COLO668 (cell line): ENCODE results near the gene GRM1.
A peak's percentile ranks its signal among the peaks of the same experiment; 100 is the strongest.

ENCODE experiments used
- DNase-seq: peaks from one replicate; lab custom pipeline; 2025; ENCODE audit not compliant: unreplicated experiment; lab: John Stamatoyannopoulos, UW

Gene GRM1

DNA sequence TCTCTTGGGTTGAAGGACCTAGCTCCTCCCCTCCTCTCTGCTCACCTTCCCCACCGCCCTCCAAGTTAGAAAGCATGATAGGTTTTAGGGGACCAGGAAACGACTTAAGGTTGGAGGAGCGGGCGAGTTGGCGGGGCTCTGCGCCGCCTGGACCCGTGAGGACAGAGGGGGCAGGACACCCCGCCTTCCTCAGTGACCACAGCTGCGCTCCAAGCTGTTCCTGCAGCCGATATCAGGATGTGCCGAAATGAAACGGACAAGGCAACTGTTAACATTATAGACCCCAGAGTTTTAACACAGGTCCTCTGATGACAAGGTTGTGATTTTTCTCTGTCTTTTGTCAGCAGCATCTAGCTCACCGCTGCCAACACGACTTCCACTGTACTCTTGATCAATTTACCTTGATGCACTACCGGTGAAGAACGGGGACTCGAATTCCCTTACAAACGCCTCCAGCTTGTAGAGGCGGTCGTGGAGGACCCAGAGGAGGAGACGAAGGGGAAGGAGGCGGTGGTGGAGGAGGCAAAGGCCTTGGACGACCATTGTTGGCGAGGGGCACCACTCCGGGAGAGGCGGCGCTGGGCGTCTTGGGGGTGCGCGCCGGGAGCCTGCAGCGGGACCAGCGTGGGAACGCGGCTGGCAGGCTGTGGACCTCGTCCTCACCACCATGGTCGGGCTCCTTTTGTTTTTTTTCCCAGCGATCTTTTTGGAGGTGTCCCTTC lies at the start of gene GRM1:
TSS of gene GRM1 (plus strand) at position 212 of the 722 bp plus-strand sequence. CDS start at position 668, 456 bp downstream.
- peak; percentile 11 for DNase-seq

DNA sequence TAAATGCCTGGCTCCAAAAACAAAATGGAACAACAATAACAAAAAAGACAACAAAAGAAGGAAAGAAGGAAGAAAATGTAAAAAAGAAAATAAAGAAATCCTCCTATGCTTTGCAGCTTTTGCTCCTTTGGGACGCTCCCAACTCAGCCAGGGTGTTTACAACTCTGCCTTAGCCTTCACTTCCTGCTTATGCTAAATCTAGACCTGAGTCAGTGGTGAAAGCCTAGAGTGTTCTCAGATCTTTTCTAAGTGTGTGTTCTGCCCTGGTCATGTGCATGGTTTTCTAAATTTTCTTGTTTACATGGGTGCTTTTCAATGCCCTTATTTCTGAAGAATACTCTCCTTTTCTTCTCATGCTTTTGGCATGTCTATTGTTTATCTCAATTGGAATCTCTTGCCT lies 19.5 kb upstream of the GRM1 start:
- no peak for DNase-seq

DNA sequence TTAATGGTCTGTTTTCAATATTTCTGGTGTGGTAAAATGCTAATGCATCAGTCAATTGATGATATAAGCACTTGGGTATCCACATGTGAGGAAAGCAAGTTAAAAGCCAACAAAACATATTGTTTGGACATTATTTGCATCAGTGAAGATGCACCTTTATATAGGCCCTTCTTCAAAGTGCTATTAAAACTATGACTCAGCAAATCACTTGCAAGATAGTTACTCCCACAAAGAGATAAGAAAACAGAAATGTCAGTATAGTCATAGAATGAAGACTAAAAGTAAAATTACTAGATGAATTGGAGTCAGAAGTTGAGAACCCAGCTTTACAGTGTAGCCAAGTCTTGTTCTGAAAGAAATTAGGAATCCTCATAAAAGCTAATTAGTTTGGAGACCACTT lies 14.6 kb upstream of the GRM1 start:
- DNase-seq: no peak

DNA sequence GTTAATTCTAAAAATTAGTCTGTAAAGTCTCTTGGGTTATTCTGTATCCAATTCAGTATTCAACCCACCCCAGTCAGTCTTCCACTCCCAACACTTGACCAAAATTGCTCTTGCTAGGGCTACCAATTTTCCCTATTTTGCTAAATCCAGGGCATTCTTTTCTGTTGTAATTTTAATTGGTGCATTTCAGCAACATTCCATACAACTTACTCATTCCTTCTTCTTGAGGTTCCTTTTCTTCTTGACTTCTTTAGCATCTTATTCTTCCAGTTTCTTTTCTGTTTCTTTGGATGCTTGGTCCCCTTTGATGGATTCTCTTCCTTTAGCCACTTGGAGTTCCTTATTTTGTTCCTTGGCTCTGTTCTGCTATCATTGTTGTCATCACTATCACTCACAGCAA lies 11.2 kb upstream of the GRM1 start:
- DNase-seq: no peak

DNA sequence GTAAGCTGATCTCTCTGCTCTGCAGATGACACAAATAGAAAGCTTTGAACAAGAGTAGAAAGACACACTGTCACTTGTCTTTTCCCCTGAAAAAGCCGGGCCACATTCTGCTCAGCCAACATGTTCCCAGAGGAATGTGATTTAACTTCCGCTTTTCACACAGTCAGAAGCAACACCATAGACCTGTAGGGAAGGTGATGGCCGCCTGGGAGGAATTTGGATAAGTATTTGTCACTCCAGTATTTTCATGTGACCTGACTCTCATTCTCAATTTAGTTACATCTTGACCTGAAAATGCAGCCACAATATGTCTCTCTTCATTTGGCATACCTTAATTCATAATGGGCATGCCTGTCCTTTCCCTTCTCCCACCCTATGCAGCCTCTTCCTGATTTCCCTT lies 2.0 kb upstream of the GRM1 start:
- no peak for DNase-seq

DNA sequence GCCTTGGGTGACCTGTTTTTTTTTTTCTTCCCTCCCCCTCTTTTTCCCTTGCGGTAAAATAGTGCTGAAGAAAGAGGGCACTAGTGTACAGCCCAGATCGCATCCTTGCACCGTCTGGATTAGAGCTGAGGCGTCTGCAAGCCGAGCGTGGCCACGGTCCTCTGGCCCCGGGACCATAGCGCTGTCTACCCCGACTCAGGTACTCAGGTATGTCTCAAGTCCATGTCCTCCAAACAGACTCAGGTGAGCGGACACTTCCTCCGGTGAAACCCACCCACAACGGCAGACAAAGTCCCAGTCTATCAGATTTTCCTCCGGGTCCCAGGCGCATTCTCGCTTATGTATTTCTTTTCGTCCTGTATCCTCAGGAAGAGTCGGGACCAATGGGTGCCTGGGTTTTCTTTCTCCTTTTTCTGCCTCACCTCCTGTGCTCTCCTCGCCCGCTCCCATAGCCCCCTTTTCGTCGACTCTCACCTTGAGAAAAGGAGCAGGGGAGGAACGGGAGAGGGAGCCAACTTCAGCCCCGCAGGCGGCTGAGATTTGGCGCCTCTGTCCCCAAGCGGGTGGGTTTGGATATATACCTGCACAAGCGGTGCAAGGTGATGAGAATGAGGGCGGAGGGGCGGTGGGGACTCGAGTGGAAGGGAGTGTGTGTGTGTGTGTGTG lies 1.1 kb upstream of the GRM1 start:
- DNase-seq: peak; percentile 27

DNA sequence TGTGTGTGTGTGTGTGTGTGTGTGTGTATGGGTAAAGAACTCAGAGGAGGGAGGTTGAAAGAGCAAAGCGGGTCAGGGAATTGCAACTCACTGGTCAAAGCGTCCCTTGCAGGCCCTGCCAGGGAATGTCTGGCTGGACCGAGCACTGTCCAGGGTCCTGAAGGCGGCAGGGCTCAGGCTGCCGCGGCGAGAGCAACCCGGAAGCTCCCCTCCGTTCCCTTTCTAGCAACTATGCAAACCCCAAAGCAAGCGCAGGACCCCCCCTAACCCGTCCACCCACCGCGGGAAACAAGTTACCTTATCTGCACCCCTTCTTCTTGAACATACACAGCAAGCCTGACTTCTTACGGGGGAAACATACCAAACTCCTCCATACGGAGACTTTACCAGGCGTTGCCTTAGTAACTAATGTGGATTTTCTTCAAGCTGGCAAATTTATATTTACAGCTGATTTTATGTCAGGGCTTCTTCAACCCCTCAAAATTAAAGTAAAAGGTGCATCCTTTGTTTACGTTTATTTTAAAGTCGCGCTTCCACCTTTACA lies 538 bp upstream of the GRM1 start:
- DNase-seq: peak; percentile 27

DNA sequence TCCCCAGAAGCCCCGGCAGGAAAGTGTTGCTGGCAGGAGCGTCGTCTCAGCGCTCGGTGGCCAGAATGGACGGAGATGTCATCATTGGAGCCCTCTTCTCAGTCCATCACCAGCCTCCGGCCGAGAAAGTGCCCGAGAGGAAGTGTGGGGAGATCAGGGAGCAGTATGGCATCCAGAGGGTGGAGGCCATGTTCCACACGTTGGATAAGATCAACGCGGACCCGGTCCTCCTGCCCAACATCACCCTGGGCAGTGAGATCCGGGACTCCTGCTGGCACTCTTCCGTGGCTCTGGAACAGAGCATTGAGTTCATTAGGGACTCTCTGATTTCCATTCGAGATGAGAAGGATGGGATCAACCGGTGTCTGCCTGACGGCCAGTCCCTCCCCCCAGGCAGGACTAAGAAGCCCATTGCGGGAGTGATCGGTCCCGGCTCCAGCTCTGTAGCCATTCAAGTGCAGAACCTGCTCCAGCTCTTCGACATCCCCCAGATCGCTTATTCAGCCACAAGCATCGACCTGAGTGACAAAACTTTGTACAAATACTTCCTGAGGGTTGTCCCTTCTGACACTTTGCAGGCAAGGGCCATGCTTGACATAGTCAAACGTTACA lies 817 bp downstream of the GRM1 start:
- no peak for DNase-seq

DNA sequence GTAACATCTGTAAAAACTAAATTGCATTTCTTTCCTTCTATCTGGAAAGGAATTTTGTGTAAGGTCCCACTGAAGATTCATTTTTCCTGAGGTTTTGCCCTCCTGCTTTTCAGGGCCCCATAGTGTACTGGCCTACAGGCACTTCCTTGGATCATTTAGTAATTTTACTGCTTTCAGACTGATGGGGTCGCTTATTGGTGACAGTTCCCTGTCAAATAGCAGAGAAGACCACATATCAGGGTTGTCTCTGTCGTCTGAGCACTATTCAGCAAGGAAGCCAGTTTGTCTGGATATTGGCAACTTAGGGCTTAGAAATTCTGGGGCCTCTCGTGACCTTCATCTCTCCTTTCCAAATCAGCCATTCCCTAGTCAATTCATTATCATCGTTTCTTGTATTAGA lies 3.5 kb downstream of the GRM1 start:
- no peak for DNase-seq

DNA sequence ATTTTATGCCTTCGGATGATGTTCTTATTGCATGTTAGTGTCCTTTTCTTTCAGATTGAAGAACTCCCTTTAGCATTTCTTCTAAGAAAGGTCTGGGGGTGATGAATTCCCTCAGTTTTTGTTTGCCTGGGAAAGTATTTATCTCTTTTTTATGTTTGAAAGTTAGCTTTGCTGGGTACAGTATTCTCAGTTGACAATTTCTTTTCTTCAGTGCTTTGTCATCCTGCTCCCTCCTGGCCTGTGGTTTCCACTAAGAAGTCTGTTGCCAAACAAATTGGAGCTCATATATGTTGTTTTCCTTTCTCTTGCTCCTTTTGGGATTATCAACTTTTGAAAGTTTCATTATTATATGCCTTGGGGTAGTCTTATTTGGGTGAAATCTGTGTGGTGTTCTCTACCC lies 11.5 kb downstream of the GRM1 start:
- no peak for DNase-seq

DNA sequence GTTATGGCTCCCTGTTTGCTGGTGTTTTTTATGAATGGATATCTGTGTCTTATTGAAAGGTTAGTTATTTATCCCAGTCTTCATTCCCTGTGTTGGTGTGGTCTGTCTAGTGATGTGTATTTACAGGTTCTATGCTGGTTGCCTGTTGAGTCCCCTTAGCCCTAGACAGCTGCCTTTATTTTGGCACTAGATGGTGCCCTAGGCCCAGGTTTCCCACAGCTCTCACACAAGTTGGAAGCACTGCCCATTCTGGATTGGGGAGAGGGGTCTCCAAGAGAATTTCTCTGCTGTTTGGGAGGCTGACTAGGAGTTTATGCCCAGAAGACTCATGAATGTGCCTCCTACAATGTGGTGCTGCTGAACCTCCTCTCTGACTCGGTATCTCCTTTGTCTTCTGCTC lies 12.4 kb downstream of the GRM1 start:
- no peak for DNase-seq

DNA sequence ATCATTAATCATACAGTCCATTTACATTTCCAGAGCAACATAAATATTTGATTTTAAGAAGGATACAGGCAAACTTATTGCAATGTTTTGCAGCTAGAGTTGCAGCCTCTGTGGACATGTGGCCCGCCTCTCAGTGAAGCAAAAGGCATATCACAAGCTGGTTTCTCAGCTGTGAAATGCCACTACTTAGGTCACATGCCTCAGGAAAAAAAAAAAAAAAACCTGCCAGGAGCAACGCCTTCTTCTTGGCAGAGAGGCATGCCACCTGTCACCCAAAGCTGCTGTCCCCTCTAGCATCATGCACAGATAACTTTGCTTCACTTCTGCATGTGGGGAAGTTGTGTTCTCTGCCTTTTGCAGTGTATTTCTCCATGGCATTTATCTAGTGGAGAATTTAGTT lies 18.5 kb downstream of the GRM1 start:
- no peak for DNase-seq

DNA sequence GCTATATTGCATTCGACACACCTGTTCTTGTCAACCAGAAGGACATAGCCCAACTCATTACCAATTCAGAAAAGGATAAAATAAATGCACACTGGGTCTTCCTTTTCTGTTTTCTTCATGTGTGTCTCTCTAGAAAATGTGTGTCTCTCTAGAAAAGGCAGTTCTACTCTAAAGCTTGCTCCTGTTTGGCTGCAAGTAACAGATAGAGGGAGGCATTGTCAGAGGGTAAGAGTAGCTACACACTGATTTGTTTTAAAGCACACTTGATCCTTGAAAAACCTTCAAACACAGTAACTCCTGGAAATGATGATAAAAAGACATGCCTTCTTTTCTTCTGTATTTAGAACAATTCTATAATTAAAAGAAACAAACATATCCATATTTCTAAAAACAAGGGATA lies 21.3 kb downstream of the GRM1 start:
- no peak for DNase-seq

DNA sequence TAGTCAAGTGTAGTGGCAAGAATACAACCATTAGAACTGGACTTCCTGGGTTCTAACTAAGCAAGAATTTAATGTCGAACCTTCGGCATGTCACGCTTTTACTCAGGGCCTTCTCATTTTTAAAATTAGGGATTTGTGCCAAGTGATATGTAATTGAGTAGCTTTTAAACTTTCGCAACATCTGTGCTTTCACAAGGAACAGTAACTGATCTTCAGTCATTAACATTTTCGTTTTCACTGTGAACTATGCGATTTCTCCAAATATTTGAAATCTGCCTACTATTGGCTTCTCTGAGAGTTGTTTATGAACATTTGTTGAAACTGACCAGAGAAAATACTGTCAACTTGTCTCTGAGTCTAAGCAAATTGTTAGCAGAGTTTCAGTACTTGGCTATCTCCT lies 27.6 kb downstream of the GRM1 start:
- DNase-seq: no peak

DNA sequence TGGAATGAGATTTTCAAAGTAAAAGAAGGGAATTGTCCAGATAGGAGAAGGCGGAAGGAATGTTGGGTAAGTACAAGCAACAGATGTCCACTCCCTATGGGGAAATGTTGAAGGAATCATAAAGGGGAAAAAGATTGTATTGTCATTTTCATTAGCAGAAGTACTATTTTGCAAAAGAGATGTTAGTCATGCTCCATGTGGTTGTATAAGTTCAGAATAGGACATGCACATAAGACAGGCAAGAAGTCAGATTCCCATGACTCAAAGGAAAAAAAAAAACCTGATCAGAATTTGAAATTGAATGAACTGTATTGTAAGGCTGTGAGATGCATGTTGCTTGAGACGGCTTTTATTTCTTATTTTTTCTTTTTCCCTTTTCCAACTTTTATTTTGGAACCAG lies 36.8 kb downstream of the GRM1 start:
- no peak for DNase-seq

DNA sequence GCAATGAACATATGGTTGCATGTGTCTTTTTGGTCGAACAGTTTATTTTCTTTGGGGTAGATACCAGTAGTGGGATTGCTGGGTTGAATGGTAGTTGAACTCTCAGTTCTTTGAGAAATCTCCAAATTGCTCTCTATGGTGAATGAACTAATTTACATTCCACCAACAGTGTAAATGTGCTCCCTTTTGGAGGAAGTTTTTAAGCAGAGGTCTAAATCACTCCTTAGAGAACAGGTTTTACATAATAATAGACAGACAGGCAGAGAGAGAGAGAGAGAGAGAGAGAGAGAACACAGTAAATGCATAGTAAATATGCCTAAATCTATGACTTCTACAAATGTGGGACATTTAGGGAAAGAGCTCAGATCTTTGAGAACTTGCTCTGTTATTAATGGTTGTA lies 37.6 kb downstream of the GRM1 start:
- no peak for DNase-seq

DNA sequence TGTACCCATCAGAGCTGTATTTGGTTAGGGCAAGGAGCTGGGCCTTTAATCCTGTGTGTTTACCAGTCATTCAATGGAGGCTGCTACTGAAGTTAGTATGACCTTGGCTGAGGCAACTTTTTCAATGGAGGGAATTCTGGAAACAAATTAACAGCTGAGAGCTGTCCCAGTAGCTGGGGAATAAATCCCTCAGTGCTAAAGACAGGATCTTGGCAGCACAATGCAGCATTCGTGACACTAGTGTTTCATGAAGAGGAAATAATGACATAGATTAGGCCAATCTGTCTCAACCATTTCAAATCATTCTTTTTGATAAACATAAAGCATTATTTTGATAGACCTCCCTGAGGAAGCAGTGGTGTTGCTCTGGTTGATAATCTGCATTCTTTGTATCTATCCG lies 42.9 kb downstream of the GRM1 start:
- no peak for DNase-seq

DNA sequence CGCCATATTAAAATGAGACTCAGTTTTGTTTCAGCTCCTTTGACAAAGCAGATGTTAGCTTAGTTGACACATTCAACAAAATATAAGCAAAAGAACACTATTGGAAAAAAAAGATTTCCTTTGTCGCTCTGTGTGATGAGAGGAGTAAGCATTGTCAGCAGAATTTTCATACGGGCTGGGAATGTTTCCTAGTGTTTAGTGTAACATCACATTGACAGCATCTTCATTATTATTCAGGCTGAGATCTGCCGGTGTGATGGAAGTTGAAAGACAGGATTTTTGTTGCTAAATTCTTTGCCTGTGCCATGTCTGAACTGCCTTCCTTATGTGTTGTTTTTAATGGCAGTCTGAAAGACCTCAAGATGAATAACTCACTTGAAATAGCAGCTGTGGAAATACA lies 49.1 kb downstream of the GRM1 start:
- no peak for DNase-seq

DNA sequence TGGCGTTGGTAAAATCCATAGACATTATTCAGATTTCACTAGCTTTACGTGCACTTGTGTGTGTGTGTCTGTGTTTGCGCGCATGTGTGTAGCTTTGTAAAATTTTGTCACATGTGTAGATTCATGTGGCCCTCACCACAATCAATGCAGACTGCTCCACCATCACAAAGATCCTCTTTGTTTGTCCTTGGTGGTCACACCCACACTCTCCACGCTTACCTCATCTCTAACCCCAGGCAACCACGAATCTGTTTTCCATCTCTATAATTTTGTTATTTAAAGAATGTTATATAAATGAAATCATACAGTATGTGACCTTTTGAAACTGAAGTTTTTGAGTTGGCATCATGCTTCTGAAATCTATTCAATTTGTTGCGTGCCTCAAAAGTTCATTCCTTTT lies 58.5 kb downstream of the GRM1 start:
- DNase-seq: no peak

DNA sequence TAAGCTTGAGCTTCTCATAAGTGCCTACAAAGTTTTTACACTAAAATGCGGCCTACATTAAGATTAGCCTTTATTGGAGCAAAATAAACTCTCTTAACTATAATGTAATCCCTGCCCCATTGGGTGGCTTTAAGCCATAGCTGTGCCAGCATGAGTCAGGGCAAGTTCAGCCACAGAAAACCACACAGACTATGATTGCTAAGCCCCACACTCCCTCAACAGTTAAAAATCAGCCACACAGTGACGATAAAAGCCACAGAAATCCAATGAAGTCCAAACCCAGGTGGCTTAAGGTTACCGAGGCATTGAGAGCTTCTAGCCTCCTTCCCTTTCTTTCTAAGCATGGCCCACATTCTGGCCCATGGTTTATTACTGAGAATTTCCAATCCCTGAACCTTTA lies 61.6 kb downstream of the GRM1 start:
- DNase-seq: no peak

DNA sequence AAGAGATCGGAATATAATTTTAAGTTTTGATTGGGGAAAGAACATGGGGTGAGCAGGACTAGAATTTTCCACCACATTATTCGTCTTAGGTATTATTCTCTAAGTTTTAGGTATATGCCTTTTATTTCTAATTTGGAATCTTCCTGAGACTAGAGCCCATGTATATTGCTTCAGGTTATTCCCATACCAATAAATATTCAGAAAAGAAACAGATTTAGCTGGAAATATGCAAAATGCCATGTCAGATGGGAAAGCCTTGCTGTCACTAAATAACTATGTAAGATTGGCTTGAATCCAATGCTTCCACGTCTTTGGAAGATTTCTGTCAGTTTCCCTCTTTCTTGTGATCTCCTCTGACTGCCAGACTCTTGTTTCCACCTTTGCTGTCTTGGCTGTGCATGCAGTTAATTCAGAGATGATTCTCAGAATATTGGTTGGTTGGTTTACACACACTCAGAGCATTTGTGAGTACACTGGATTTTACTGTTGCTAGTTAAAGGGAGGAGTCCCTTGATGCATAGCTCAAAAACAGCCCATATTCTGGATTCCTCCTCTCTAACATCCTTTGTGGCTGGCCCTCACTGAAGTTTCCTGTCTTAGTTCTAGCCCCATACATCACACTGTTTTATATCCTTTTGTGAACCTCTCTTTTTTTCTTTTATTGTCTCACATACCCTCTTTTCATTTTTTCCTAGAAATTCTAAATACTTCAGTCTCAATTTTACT lies 64.3 kb downstream of the GRM1 start:
- DNase-seq: no peak

DNA sequence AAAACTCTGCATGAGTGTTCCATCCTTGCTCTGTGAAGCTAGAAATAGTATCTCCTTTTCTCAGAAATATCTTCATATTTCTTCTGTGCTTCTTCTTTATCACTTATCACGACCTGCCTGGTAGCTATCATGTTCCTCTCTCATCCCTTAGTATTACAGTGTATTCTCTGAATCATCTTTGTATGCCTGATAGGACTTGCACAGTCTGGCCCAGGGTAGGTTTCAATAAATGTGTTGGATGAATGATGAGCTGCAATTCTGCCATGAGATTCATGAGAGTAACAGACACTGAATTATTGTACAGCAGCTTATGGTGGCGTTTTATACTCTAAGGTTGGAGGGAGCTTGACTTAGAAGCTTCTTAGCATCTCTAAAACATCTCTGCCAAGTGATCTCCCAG lies 66.6 kb downstream of the GRM1 start:
- no peak for DNase-seq
